HepG2 (cell line): Measurements from ENCODE around the gene AGPAT2. TPM values are rescaled to one million over a fixed set of nuclear protein-coding genes. Genes with fewer than 3 reads are reported as not detected.

ENCODE experiments used
- ATAC-seq: fragments of 200-7000 bp; cut with Tn5 transposase; 3 replicates; pipeline ENCODE4 v1.9.1; 2020; ENCODE audit warnings: mild to moderate bottlenecking, moderate library complexity
- BruUV-seq: library from RNA; stranded (reverse); fragments of 400-500 nt; replicated peaks from 2 replicates; lab custom pipeline; 2021; lab: Mats Ljungman, UMichigan
- CTCF ChIA-PET: fragments of 300-600 bp; formaldehyde crosslinking; extraction: SDS; loops from one replicate; lab custom pipeline; 2021; ENCODE audit warnings: low total read pairs, inconsistent platforms, low intra/inter-chr PET ratio; lab: Yijun Ruan, JAX
- POLR2A ChIA-PET: fragments of 350-600 bp; sonication (Branson Sonifier 250); formaldehyde crosslinking; loops from one replicate; lab custom pipeline; 2020; ENCODE audit warnings: antibody characterized with exemption, inconsistent platforms; lab: Yijun Ruan, JAX
- DNase-seq: peaks from one replicate; pipeline ENCODE4 v3.0.0-alpha.2; 2015; ENCODE audit warnings: low spot score
- FAIRE-seq: peaks from 3 replicates; lab custom pipeline; 2011; peaks lifted over from hg19 to GRCh38; lab: Jason Lieb, UNC
- H2AFZ ChIP-seq: one replicate; pipeline ENCODE4 v1.6.1; 2011; ENCODE audit warnings: low read length, inconsistent platforms
- H3K27ac ChIP-seq: fragments of 300-600 bp; 3 replicates; pipeline ENCODE4 v1.8.0; 2011; ENCODE audit warnings: mixed run types, mild to moderate bottlenecking, mixed read lengths, low read length, inconsistent platforms; ENCODE audit not compliant: insufficient read depth; ENCODE audit errors: extremely low read length
- H3K27me3 ChIP-seq, 2 experiments: fragments of 200-600 bp in 1 of 2; 2 replicates in 1 of 2; 3 replicates in 1 of 2; pipeline versions ENCODE4 v1.6.0 to v1.8.0; 2011; ENCODE audit warnings: low read length in 2 of 2, mild to moderate bottlenecking in 2 of 2, moderate library complexity in 2 of 2, inconsistent platforms in 1 of 2; ENCODE audit not compliant: insufficient read depth in 2 of 2, control insufficient read depth in 1 of 2
- H3K36me3 ChIP-seq, 2 experiments: fragments of 200-600 bp in 1 of 2; replicated peaks in 1 of 2; 2 replicates in 1 of 2; 3 replicates in 1 of 2; pipeline versions ENCODE4 v1.5.1 to v1.8.0; 2011; ENCODE audit warnings: low read length in 2 of 2, inconsistent platforms in 1 of 2; ENCODE audit not compliant: insufficient read depth in 2 of 2, control insufficient read depth in 1 of 2
- H3K4me1 ChIP-seq: 2 replicates; pipeline ENCODE4 v1.5.1; 2012; ENCODE audit warnings: low read length, inconsistent platforms; ENCODE audit not compliant: insufficient read depth
- H3K4me2 ChIP-seq: 2 replicates; pipeline ENCODE4 v1.6.0; 2011; ENCODE audit warnings: low read depth, low read length, inconsistent platforms
- H3K4me3 ChIP-seq, 3 experiments: fragments of 200-600 bp in 1 of 3; sonication (generic), shearing (Covaris generic) in 1 of 3; replicated peaks in 1 of 3; 2 replicates each; pipeline ENCODE4 v1.5.1; 2011 to 2016; ENCODE audit warnings: low read length in 3 of 3, inconsistent platforms in 2 of 3, low read depth in 2 of 3, mild to moderate bottlenecking in 2 of 3, control low read depth in 1 of 3, mixed read lengths in 1 of 3; ENCODE audit not compliant: insufficient read depth in 1 of 3
- H3K79me2 ChIP-seq: one replicate; pipeline ENCODE4 v1.6.1; 2011; ENCODE audit warnings: low read length, inconsistent platforms; ENCODE audit not compliant: insufficient read depth
- H3K9ac ChIP-seq: 2 replicates; pipeline ENCODE4 v1.6.0; 2011; ENCODE audit warnings: mild to moderate bottlenecking, low read depth, low read length, inconsistent platforms; ENCODE audit not compliant: insufficient read depth
- H3K9me3 ChIP-seq: 2 replicates; pipeline ENCODE4 v1.5.1; 2012; ENCODE audit warnings: mild to moderate bottlenecking, low read length
- H4K20me1 ChIP-seq: 2 replicates; pipeline ENCODE4 v1.6.0; 2011; ENCODE audit warnings: inconsistent platforms, mild to moderate bottlenecking, low read length, moderate library complexity; ENCODE audit not compliant: insufficient read depth
- HNRNPL ChIP-seq: fragments of 200-400 bp; formaldehyde crosslinking; IDR thresholded peaks from 2 replicates; pipeline ENCODE4 v1.6.1; 2017; ENCODE audit warnings: mild to moderate bottlenecking, low read depth, low read length
- NCOR1 ChIP-seq: fragments of 200-600 bp; sonication (generic); IDR thresholded peaks from 2 replicates; pipeline ENCODE4 v1.7.0; 2017; ENCODE audit warnings: antibody characterized with exemption, low read length, borderline replicate concordance
- NFRKB ChIP-seq: fragments of 450-650 bp; IDR thresholded peaks from 2 replicates; pipeline ENCODE4 v1.6.1; 2017
- NR1H2 ChIP-seq: sonication (generic); formaldehyde crosslinking; IDR thresholded peaks from 2 replicates; pipeline ENCODE4 v1.8.1; 2022; ENCODE audit warnings: low read depth, missing genetic modification reagents, borderline replicate concordance
- PATZ1 ChIP-seq: sonication (generic); formaldehyde crosslinking; IDR thresholded peaks from 2 replicates; pipeline ENCODE4 v1.4.0; 2020; ENCODE audit warnings: missing genetic modification reagents
- RARG ChIP-seq: sonication (generic); formaldehyde crosslinking; IDR thresholded peaks from 2 replicates; pipeline ENCODE4 v1.4.0; 2020; ENCODE audit warnings: low read depth, mild to moderate bottlenecking, missing genetic modification reagents
- ZNF264 ChIP-seq: sonication (generic); formaldehyde crosslinking; IDR thresholded peaks from 2 replicates; pipeline ENCODE4 v1.4.0; 2020; ENCODE audit warnings: missing genetic modification reagents
- ZNF282 ChIP-seq: fragments of 450-650 bp; IDR thresholded peaks from 2 replicates; pipeline ENCODE4 v1.6.1; 2018; ENCODE audit not compliant: partially characterized antibody
- ZNF7 ChIP-seq: IDR thresholded peaks from 2 replicates; pipeline ENCODE4 v1.6.1; 2016; ENCODE audit warnings: missing biosample characterization, missing genetic modification reagents
- ZNF768 ChIP-seq: sonication (generic); formaldehyde crosslinking; IDR thresholded peaks from 2 replicates; pipeline ENCODE4 v1.4.0; 2020; ENCODE audit warnings: missing genetic modification reagents
- WGBS: methylation state at CpG from one replicate; pipeline ENCODE4 v1.1.6; 2017; ENCODE audit warnings: low lambda C conversion rate; 5-methylcytosine and 5-hydroxymethylcytosine counted together
- in situ Hi-C: cut with HindIII; loops from 2 replicates; pipeline ENCODE4 v1.10.0; 2017; ENCODE audit warnings: low pct_unique_long_range_greater_than_20kb; ENCODE audit not compliant: extremely low pct_ligation_motif_present
- intact Hi-C: fragments of 100-400 bp; cut with micrococcal nuclease; formaldehyde crosslinking; loops from one replicate; pipeline ENCODE4 v1.10.0; 2022; ENCODE audit not compliant: unreplicated experiment
- polyA plus RNA-seq, 8 experiments: library from polyadenylated mRNA; depleted of rRNA in 3 of 8; stranded (reverse) in 7 of 8; unstranded in 1 of 8; fragments of >200 nt; fragmentation: Illumina TruSeq in 4 of 8; extraction: Trizol in 4 of 8; gene quantifications; 2 replicates each; pipeline versions ENCODE4 v1.2.1 to v1.2.3, GENCODE V29; 2011 to 2016; ENCODE audit warnings: low read depth in 4 of 8, missing spikeins in 1 of 8, mixed read lengths in 1 of 8; ENCODE audit not compliant: insufficient read depth in 1 of 8
- total RNA-seq, 5 experiments: library from RNA; depleted of rRNA; stranded (reverse); fragments of >200 nt; fragmentation: Illumina TruSeq; extraction: Trizol; gene quantifications; 2 replicates each; pipeline ENCODE4 v1.2.3, GENCODE V29; 2016; ENCODE audit warnings: low read depth in 1 of 5

The AGPAT2 gene
- total and polyA plus RNA-seq, 2 of the 13 experiments (the other 11 are each of a cell fraction or from before 2014, with no cell fraction given), result 3.9 to 25.8 TPM

GRCh38 chr9:136682710-136683109 is 4.5 kb downstream of the AGPAT2 start:
- no peaks in the 10 kb centered on the region for H4K20me1 ChIP-seq
- no peak overlapping the region for H3K9ac ChIP-seq
- H3K9me3 ChIP-seq, result no peaks in the 10 kb centered on the region
- peaks cover 55% of the 10 kb centered on the region for H3K4me1 ChIP-seq
- intact Hi-C loops (no loop called here), in situ Hi-C loops (no loop called here)
- ATAC-seq (no peak), FAIRE-seq (no peak), DNase-seq (no peak)
- no TSS peak for BruUV-seq
- no peaks in the 10 kb centered on the region for H3K36me3 ChIP-seq
- H3K27me3 ChIP-seq, result peaks cover 2 to 24% of the 10 kb centered on the region in 2 experiments; a peak in 4 of 5 replicates
- H3K27ac ChIP-seq, result no peak overlapping the region
- no peak overlapping the region for H3K4me2 ChIP-seq
- POLR2A ChIA-PET, result interaction anchor here (0.8 kb wide), 1 partner anchor 47 kb away, joined by 3 read pairs; no protein-coding TSS in a partner anchor
- CTCF ChIA-PET, result no interaction called here
- H3K79me2 ChIP-seq, result no peaks in the 10 kb centered on the region
- no peak overlapping the region for H2AFZ ChIP-seq
- 72% methylated on average over 6 of the region's 10 CpGs for WGBS
- no peak overlapping the region for H3K4me3 ChIP-seq
- TF ChIP-seq ZNF7, result no peak
- no peak for TF ChIP-seq ZNF264
- TF ChIP-seq RARG, result no peak
- no peak for TF ChIP-seq NR1H2 (CRISPR knock-in tag)

- Histone ChIP-seq H3K36me3 (no peaks in the 10 kb centered on the region), H3K79me2 (no peaks in the 10 kb centered on the region), H2AFZ (no peak overlapping the region), H3K9ac (no peak overlapping the region), H3K4me2 (no peak overlapping the region), H4K20me1 (no peaks in the 10 kb centered on the region), H3K27ac (no peak overlapping the region), H3K4me3 (no peak overlapping the region), H3K9me3 (no peaks in the 10 kb centered on the region), H3K27me3 (peaks cover 2 to 23% of the 10 kb centered on the region in 2 experiments; a peak in 3 of 5 replicates), H3K4me1 (peaks cover 54% of the 10 kb centered on the region)
- FAIRE-seq (no peak), DNase-seq (no peak), ATAC-seq (no peak)
- intact Hi-C loops, result no loop called here
- 67% methylated on average over 11 of the region's 20 CpGs for WGBS
- in situ Hi-C loops, result no loop called here
- ChIA-PET POLR2A (interaction anchor here (0.8 kb wide), 1 partner anchor 48 kb away, joined by 3 read pairs; no protein-coding TSS in a partner anchor), CTCF (no interaction called here)
- TF ChIP-seq PATZ1 (peak; percentile 13; the same call in 1 of the 2 replicates), ZNF768 (peak; percentile 94), NFRKB (no peak), NCOR1 (no peak), ZNF282 (no peak), HNRNPL (peak; percentile 81)
- BruUV-seq, result no TSS peak
These were observed 5.1 kb downstream of the AGPAT2 start for GRCh38 chr9:136681945-136682699.
